Erythroblast (primary cell): ENCODE data around the gene ATF2.

Source experiments
- GATA1 ChIP-seq: IDR thresholded peaks from 2 replicates; pipeline ENCODE4 v1.6.1; 2011; ENCODE audit warnings: low read depth, mild to moderate bottlenecking, control low read depth, low read length, moderate library complexity
- POLR2A ChIP-seq: IDR thresholded peaks from 2 replicates; pipeline ENCODE4 v1.6.1; 2011; ENCODE audit warnings: mild to moderate bottlenecking, low read length

GRCh38 chr2:175123254-175123653 lies 44.7 kb downstream of the ATF2 start:
- TF ChIP-seq GATA1, result no peak
- no peak for TF ChIP-seq POLR2A
